SK-N-MC (cell line): ENCODE measurements around the gene FAM50A.

ENCODE experiments used
- DNase-seq: peaks from one replicate; pipeline ENCODE4 v3.0.0-alpha.2; 2011; ENCODE audit warnings: low read depth, low spot score
- H3K27ac ChIP-seq: fragments of 200-600 bp; sonication (generic); 2 replicates; pipeline ENCODE4 v1.5.1; 2016; ENCODE audit warnings: mixed run types
- H3K36me3 ChIP-seq: fragments of 200-600 bp; sonication (generic); 2 replicates; pipeline ENCODE4 v1.6.1; 2017; ENCODE audit warnings: antibody characterized with exemption, low read length, mixed read lengths; ENCODE audit not compliant: insufficient read depth
- H3K4me3 ChIP-seq: fragments of 200-600 bp; sonication (generic); 2 replicates; pipeline ENCODE4 v1.5.1; 2016
- H3K9ac ChIP-seq: fragments of 200-600 bp; sonication (generic); 2 replicates; pipeline ENCODE4 v1.8.0; 2017; ENCODE audit warnings: mixed run types, mixed read lengths; ENCODE audit not compliant: insufficient read length
- H3K9me3 ChIP-seq: fragments of 200-600 bp; sonication (generic); 2 replicates; pipeline ENCODE4 v1.6.1; 2017; ENCODE audit warnings: low read depth, mild to moderate bottlenecking, antibody characterized with exemption, low read length, moderate library complexity, mixed read lengths
- EZH2 ChIP-seq: fragments of 200-600 bp; sonication (generic); IDR thresholded peaks from one replicate; pipeline ENCODE4 v1.6.1; 2017; ENCODE audit warnings: antibody characterized with exemption
- FOXP2 ChIP-seq: optimal IDR thresholded peaks from 2 replicates; pipeline ENCODE3; 2011; ENCODE audit warnings: mild to moderate bottlenecking, moderate library complexity; ENCODE audit not compliant: insufficient read depth; ENCODE audit errors: extremely low read length, control extremely low read depth
- POLR2AphosphoS5 ChIP-seq: IDR thresholded peaks from 2 replicates; pipeline ENCODE4 v1.6.1; 2012; ENCODE audit warnings: mild to moderate bottlenecking, low read depth, low read length, borderline replicate concordance

FAM50A gene

DNA sequence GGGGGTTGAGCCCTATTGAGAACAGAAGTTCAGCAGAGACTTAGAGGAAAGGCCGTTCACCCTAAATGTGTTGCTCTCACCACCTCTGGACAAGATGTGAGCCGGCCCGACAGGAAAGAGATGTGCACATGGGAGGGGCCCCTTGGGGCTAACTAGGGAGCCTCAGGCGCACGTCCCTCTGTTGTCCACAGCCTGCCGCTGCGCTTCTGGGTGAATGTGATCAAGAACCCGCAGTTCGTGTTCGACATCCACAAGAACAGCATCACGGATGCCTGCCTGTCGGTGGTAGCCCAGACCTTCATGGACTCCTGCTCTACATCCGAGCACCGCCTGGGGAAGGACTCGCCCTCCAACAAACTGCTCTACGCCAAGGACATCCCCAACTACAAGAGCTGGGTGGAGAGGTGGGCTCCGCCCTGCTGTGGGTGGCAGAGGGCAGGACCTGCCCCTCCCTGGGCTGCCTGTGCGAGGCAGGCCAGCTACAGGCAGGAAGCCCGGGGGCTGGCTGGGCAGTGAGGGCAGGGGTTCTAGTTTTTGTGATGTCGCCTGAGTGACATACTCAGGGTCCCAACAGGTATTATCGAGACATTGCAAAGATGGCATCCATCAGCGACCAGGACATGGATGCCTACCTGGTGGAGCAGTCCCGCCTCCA, 27.1 kb downstream of the FAM50A start:
- DNase-seq = no peak
- Histone ChIP-seq H3K27ac (no peak overlapping the region), H3K9me3 (no peaks in the 10 kb centered on the region), H3K9ac (no peak overlapping the region), H3K36me3 (no peaks in the 10 kb centered on the region; the same call in 1 of the 2 replicates), H3K4me3 (no peak overlapping the region)
- no peak for TF ChIP-seq FOXP2
- no peak for TF ChIP-seq EZH2
- TF ChIP-seq POLR2AphosphoS5 = no peak

- no peaks in the 10 kb centered on the region; the same call in 1 of the 2 replicates for H3K36me3 ChIP-seq
Observed at GRCh38 chrX:154471839-154472684, 28.1 kb downstream of the FAM50A start.

GRCh38 chrX:154472685-154473632, 29.0 kb downstream of the FAM50A start:
- TF ChIP-seq FOXP2 (no peak), EZH2 (no peak), POLR2AphosphoS5 (no peak)
- no peak overlapping the region for H3K9ac ChIP-seq
- no peaks in the 10 kb centered on the region; the same call in 1 of the 2 replicates for H3K36me3 ChIP-seq
- H3K9me3 ChIP-seq = no peaks in the 10 kb centered on the region
- H3K4me3 ChIP-seq = no peak overlapping the region
- no peak for DNase-seq
- no peak overlapping the region for H3K27ac ChIP-seq

More at GRCh38 chrX:154471839-154472684, 28.1 kb downstream of the FAM50A start:
- DNase-seq = no peak
- no peak for TF ChIP-seq FOXP2
- no peak for TF ChIP-seq EZH2
- TF ChIP-seq POLR2AphosphoS5 = no peak
- no peak overlapping the region for H3K27ac ChIP-seq
- no peak overlapping the region for H3K4me3 ChIP-seq
- H3K9ac ChIP-seq = no peak overlapping the region
- H3K9me3 ChIP-seq = no peaks in the 10 kb centered on the region

GRCh38 chrX:154473683-154474082, 29.7 kb downstream of the FAM50A start:
- no peaks in the 10 kb centered on the region; the same call in 1 of the 2 replicates for H3K36me3 ChIP-seq
- DNase-seq = no peak
- H3K9me3 ChIP-seq = no peaks in the 10 kb centered on the region
- H3K4me3 ChIP-seq = no peak overlapping the region
- no peak overlapping the region for H3K9ac ChIP-seq
- no peak overlapping the region for H3K27ac ChIP-seq
- TF ChIP-seq FOXP2 = no peak
- no peak for TF ChIP-seq POLR2AphosphoS5
- TF ChIP-seq EZH2 = no peak

- Histone ChIP-seq H3K36me3 (no peaks in the 10 kb centered on the region), H3K9ac (no peak overlapping the region)
Observed at GRCh38 chrX:154476821-154477220, 32.9 kb downstream of the FAM50A start.

GRCh38 chrX:154477891-154478477, 34.0 kb downstream of the FAM50A start:
- Histone ChIP-seq H3K9ac (peak overlapping the region; percentile 62), H3K36me3 (no peaks in the 10 kb centered on the region), H3K27ac (no peak overlapping the region), H3K9me3 (no peaks in the 10 kb centered on the region), H3K4me3 (peak overlapping the region; percentile 79)
- TF ChIP-seq POLR2AphosphoS5 = no peak
- no peak for TF ChIP-seq FOXP2
- no peak for TF ChIP-seq EZH2
- no peak for DNase-seq

More at GRCh38 chrX:154476821-154477220, 32.9 kb downstream of the FAM50A start:
- H3K9me3 ChIP-seq = no peaks in the 10 kb centered on the region
- H3K4me3 ChIP-seq = no peak overlapping the region
- no peak for DNase-seq
- H3K27ac ChIP-seq = no peak overlapping the region
- TF ChIP-seq FOXP2 = no peak
- no peak for TF ChIP-seq EZH2
- no peak for TF ChIP-seq POLR2AphosphoS5

- H3K27ac ChIP-seq = peak within 1 kb of the TSS; percentile 80
- peak; percentile 16 for DNase-seq
- peak within 1 kb of the TSS; percentile 62 for H3K9ac ChIP-seq
- TF ChIP-seq EZH2 (no peak), FOXP2 (no peak), POLR2AphosphoS5 (peak; percentile 72; the same call in 1 of the 2 replicates)
- no peaks in the 10 kb centered on the region for H3K36me3 ChIP-seq
- no peaks in the 10 kb centered on the region for H3K9me3 ChIP-seq
- H3K4me3 ChIP-seq = peak within 1 kb of the TSS; percentile 79
Observed at GRCh38 chrX:154478728-154479622, 35.0 kb downstream of the FAM50A start, which contains the start of gene LAGE3. TSS of gene LAGE3 (minus strand) at chrX:154479281. CDS start at chrX:154478915, 366 bp downstream.
